K562 (cell line): Measurements from ENCODE around the gene MAML1. TPM values are rescaled to one million over a fixed set of nuclear protein-coding genes. Genes with fewer than 3 reads are reported as not detected.

Experiments used
- ATAC-seq: fragments of 200-7000 bp; cut with Tn5 transposase; 3 replicates; pipeline ENCODE4 v1.9.1; 2020; ENCODE audit warnings: moderate library complexity
- BruUV-seq: library from RNA; stranded (reverse); fragments of 400-500 nt; replicated peaks from 2 replicates; lab custom pipeline; 2021; lab: Mats Ljungman, UMichigan
- CTCF ChIA-PET: fragments of 300-600 bp; formaldehyde crosslinking; extraction: SDS; loops from one replicate; lab custom pipeline; 2021; ENCODE audit warnings: low intra/inter-chr PET ratio; lab: Yijun Ruan, JAX
- POLR2A ChIA-PET: fragments of 300-600, 350-650 bp; sonication (Branson Sonifier 250); formaldehyde crosslinking; extraction: SDS; loops from one replicate; lab custom pipeline; 2021; ENCODE audit warnings: antibody characterized with exemption, inconsistent platforms; lab: Yijun Ruan, JAX
- DNase-seq, 4 experiments: peaks; one replicate each; pipeline versions ENCODE4 v3.0.0 to v3.0.0-alpha.2; 2011 to 2018; ENCODE audit warnings: low spot score in 3 of 4, mixed read lengths in 3 of 4; ENCODE audit errors: extremely low read depth in 1 of 4
- FAIRE-seq: peaks from 2 replicates; lab custom pipeline; 2011; peaks lifted over from hg19 to GRCh38; lab: Jason Lieb, UNC
- H2AFZ ChIP-seq: 2 replicates; pipeline ENCODE4 v1.6.0; 2011; ENCODE audit warnings: low read depth, low read length, control low read depth, inconsistent platforms
- H3K27ac ChIP-seq: fragments of 200-600 bp; 3 replicates; pipeline ENCODE4 v1.8.0; 2011; ENCODE audit warnings: low read depth, mild to moderate bottlenecking, control low read depth, inconsistent platforms, low read length, moderate library complexity, mixed read lengths; ENCODE audit errors: extremely low read depth
- H3K27me3 ChIP-seq, 2 experiments: fragments of 300-600 bp in 1 of 2; 2 replicates in 1 of 2; 3 replicates in 1 of 2; pipeline versions ENCODE4 v1.6.0 to v1.8.0; 2011; ENCODE audit warnings: inconsistent platforms in 2 of 2, low read length in 2 of 2, mild to moderate bottlenecking in 1 of 2, mixed read lengths in 1 of 2, moderate library complexity in 1 of 2; ENCODE audit not compliant: control insufficient read depth in 2 of 2, insufficient read depth in 2 of 2
- H3K36me3 ChIP-seq: fragments of 300-600 bp; 3 replicates; pipeline ENCODE4 v1.8.0; 2011; ENCODE audit warnings: mild to moderate bottlenecking, low read length, inconsistent platforms; ENCODE audit not compliant: control insufficient read depth, insufficient read depth
- H3K4me1 ChIP-seq, 2 experiments: fragments of 200-600 bp in 1 of 2; replicated peaks in 1 of 2; 2 replicates in 1 of 2; 3 replicates in 1 of 2; pipeline versions ENCODE4 v1.5.1 to v1.8.0; 2011; ENCODE audit warnings: inconsistent platforms in 2 of 2, low read length in 2 of 2, mild to moderate bottlenecking in 1 of 2, mixed read lengths in 1 of 2, moderate library complexity in 1 of 2; ENCODE audit not compliant: control insufficient read depth in 2 of 2, insufficient read depth in 2 of 2
- H3K4me2 ChIP-seq: 2 replicates; pipeline ENCODE4 v1.6.1; 2011; ENCODE audit warnings: low read length, control low read depth, inconsistent platforms, mixed read lengths; ENCODE audit not compliant: insufficient read depth
- H3K4me3 ChIP-seq: fragments of 200-600 bp; sonication (generic), shearing (Covaris generic); 2 replicates; pipeline ENCODE4 v1.5.1; 2016; ENCODE audit warnings: control low read depth, inconsistent platforms
- H3K79me2 ChIP-seq: fragments of 200-600 bp; 3 replicates; pipeline ENCODE4 v1.8.0; 2011; ENCODE audit warnings: low read length, inconsistent platforms; ENCODE audit not compliant: control insufficient read depth, insufficient read depth
- H3K9ac ChIP-seq, 2 experiments: 2 replicates each; pipeline versions ENCODE4 v1.6.0 to v1.6.1; 2011; ENCODE audit warnings: low read depth in 2 of 2, low read length in 2 of 2, control low read depth in 1 of 2, inconsistent platforms in 1 of 2, mild to moderate bottlenecking in 1 of 2, mixed read lengths in 1 of 2; ENCODE audit not compliant: insufficient read depth in 1 of 2
- H3K9me1 ChIP-seq: one replicate; pipeline ENCODE4 v1.6.0; 2011; ENCODE audit warnings: inconsistent platforms, mild to moderate bottlenecking, low read length, moderate library complexity; ENCODE audit not compliant: control insufficient read depth, insufficient read depth
- H3K9me3 ChIP-seq: replicated peaks from 2 replicates; pipeline ENCODE4 v1.5.1; 2011; ENCODE audit warnings: low read depth, low read length, inconsistent platforms; ENCODE audit not compliant: control insufficient read depth, insufficient read depth
- H4K20me1 ChIP-seq: replicated peaks from 2 replicates; pipeline ENCODE4 v1.6.1; 2011; ENCODE audit warnings: low read length, inconsistent platforms, mixed read lengths; ENCODE audit not compliant: control insufficient read depth, insufficient read depth
- CBX3 ChIP-seq, 2 experiments: IDR thresholded peaks; 1 replicate in 1 of 2; 2 replicates in 1 of 2; pipeline ENCODE4 v1.6.1; 2012; ENCODE audit warnings: inconsistent platforms in 2 of 2, low read length in 2 of 2, borderline replicate concordance in 1 of 2, control low read depth in 1 of 2
- CBX5 ChIP-seq: IDR thresholded peaks from 2 replicates; pipeline ENCODE4 v1.6.1; 2014; ENCODE audit warnings: low read depth, borderline replicate concordance
- ELF1 ChIP-seq: fragments of 200-800 bp; sonication (Bioruptor generic); IDR thresholded peaks from 2 replicates; pipeline ENCODE4 v1.6.1; 2016; ENCODE audit warnings: missing genetic modification characterization, missing compliant biosample characterization
- HDAC3 ChIP-seq: fragments of 450-650 bp; IDR thresholded peaks from 2 replicates; pipeline ENCODE4 v1.6.1; 2018; ENCODE audit warnings: borderline replicate concordance, mild to moderate bottlenecking, moderate library complexity; ENCODE audit not compliant: partially characterized antibody
- HDAC8 ChIP-seq: fragments of 450-650 bp; IDR thresholded peaks from 2 replicates; pipeline ENCODE4 v1.6.1; 2016; ENCODE audit warnings: mild to moderate bottlenecking, missing genetic modification characterization, moderate library complexity, missing compliant biosample characterization
- ILK ChIP-seq: fragments of 450-650 bp; IDR thresholded peaks from 2 replicates; pipeline ENCODE4 v1.6.1; 2016; ENCODE audit warnings: missing genetic modification characterization, low read depth, mild to moderate bottlenecking, missing compliant biosample characterization, moderate library complexity, borderline replicate concordance
- MAFG ChIP-seq: fragments of 450-650 bp; conservative IDR thresholded peaks from 2 replicates; pipeline ENCODE4 v1.6.1; 2016; ENCODE audit warnings: missing genetic modification characterization, missing compliant biosample characterization
- MIER1 ChIP-seq: fragments of 450-650 bp; IDR thresholded peaks from 2 replicates; pipeline ENCODE4 v1.6.1; 2016; ENCODE audit warnings: antibody characterized with exemption, mild to moderate bottlenecking, low read depth
- MTA2 ChIP-seq: fragments of 450-650 bp; IDR thresholded peaks from 2 replicates; pipeline ENCODE4 v1.6.1; 2016; ENCODE audit warnings: low read depth
- MXI1 ChIP-seq: IDR thresholded peaks from 2 replicates; pipeline ENCODE4 v1.6.1; 2011; ENCODE audit warnings: low read depth, mild to moderate bottlenecking, improper control_type of control experiment, low read length
- NCOA1 ChIP-seq: fragments of 450-650 bp; IDR thresholded peaks from 2 replicates; pipeline ENCODE4 v1.6.1; 2016; ENCODE audit warnings: low read depth
- NFATC3 ChIP-seq: fragments of 450-650 bp; IDR thresholded peaks from 2 replicates; pipeline ENCODE4 v1.6.1; 2017; ENCODE audit warnings: mild to moderate bottlenecking
- NR2C2 ChIP-seq, 2 experiments: fragments of 200-800 bp in 1 of 2; sonication (Bioruptor generic) in 1 of 2; sonication (generic) in 1 of 2; formaldehyde crosslinking in 1 of 2; IDR thresholded peaks; 2 replicates each; pipeline versions ENCODE4 v1.6.1 to v1.8.0; 2016 to 2022; ENCODE audit warnings: mild to moderate bottlenecking in 1 of 2, missing compliant biosample characterization in 1 of 2, missing genetic modification characterization in 1 of 2, missing genetic modification reagents in 1 of 2
- NR3C1 ChIP-seq: sonication (generic); formaldehyde crosslinking; IDR thresholded peaks from 2 replicates; pipeline ENCODE4 v1.8.1; 2022; ENCODE audit warnings: missing genetic modification reagents
- STAT5A ChIP-seq: IDR thresholded peaks from 2 replicates; pipeline ENCODE4 v1.6.1; 2012; ENCODE audit warnings: low read length, inconsistent platforms, borderline replicate concordance
- TCF15 ChIP-seq: fragments of 250-450 bp; sonication (Bioruptor Pico); IDR thresholded peaks from 2 replicates; pipeline ENCODE4 v1.8.0; 2022; ENCODE audit warnings: moderate library complexity, mild to moderate bottlenecking, inconsistent platforms
- VEZF1 ChIP-seq: fragments of 200-800 bp; sonication (Bioruptor generic); IDR thresholded peaks from 2 replicates; pipeline ENCODE4 v1.6.1; 2017; ENCODE audit warnings: missing genetic modification characterization, missing compliant biosample characterization
- XRCC4 ChIP-seq: IDR thresholded peaks from one replicate; pipeline ENCODE4 v1.6.1; 2011; ENCODE audit not compliant: insufficient read depth, insufficient read length; ENCODE audit errors: extremely low read depth
- WGBS: fragments of 100-300 bp; shearing (Covaris generic); methylation state at CpG from one replicate; pipeline ENCODE4 v1.1.6; 2016; ENCODE audit warnings: low coverage, mixed read lengths; ENCODE audit not compliant: insufficient coverage; ENCODE audit errors: missing lambda C conversion rate; 5-methylcytosine and 5-hydroxymethylcytosine counted together
- in situ Hi-C: fragments of 300-500 bp; cut with MboI; formaldehyde crosslinking; loops from 4 replicates; pipeline ENCODE4 v1.15.0; 2018; ENCODE audit warnings: inconsistent platforms, mixed read lengths
- intact Hi-C: fragments of 100-400 bp; cut with micrococcal nuclease; formaldehyde crosslinking; loops from 2 replicates; pipeline ENCODE4 v1.14.2; 2022
- polyA plus RNA-seq, 8 experiments: library from polyadenylated mRNA; depleted of rRNA in 4 of 8; stranded (reverse) in 5 of 8; unstranded in 3 of 8; fragments of >200 nt; fragmentation: Nextera tagmentation in 2 of 8; fragmentation: Illumina TruSeq in 1 of 8; extraction: Ambion mirVana in 2 of 8; extraction: Trizol in 1 of 8; gene quantifications; 2 replicates each; pipeline versions ENCODE4 v1.2.1 to v1.2.3, GENCODE V29; 2011 to 2014; ENCODE audit warnings: inconsistent platforms in 1 of 8, missing spikeins in 1 of 8
- total RNA-seq, 7 experiments: library from RNA; depleted of rRNA in 6 of 7; stranded (reverse); fragments of >200 nt in 6 of 7; fragmentation: Illumina TruSeq in 2 of 7; extraction: Trizol in 2 of 7; gene quantifications; 2 replicates each; pipeline versions ENCODE4 v1.2.1 to v1.2.3, GENCODE V29; 2011 to 2021; ENCODE audit warnings: low replicate concordance in 1 of 7

Gene MAML1
- total and polyA plus RNA-seq, 9 of the 15 experiments (the other 6 are each of a cell fraction or from before 2014, with no cell fraction given): 0.32 to 18.4 (median 7.0) TPM

GRCh38 chr5:179772351-179772750 is 39.7 kb downstream of the MAML1 start (continued):
- TF ChIP-seq VEZF1 (CRISPR knock-in tag): no peak
- TF ChIP-seq MIER1: no peak
- no peak for TF ChIP-seq ELF1 (tag)
- no peak for TF ChIP-seq MXI1
- TF ChIP-seq CBX3 (IDR thresholded peaks at IDR 0.05; ENCODE audit: borderline replicate concordance in 1 of 2, low read length in 2 of 2): no peak
- no peak for TF ChIP-seq HDAC8 (tag)
- no peak for TF ChIP-seq HDAC3

- H3K9me1 ChIP-seq: peaks cover 3% of the 10 kb centered on the region
- ATAC-seq: no peak
- TF ChIP-seq NR3C1: no peak
- TF ChIP-seq TCF15 (CRISPR knock-in tag): no peak
- no peak for TF ChIP-seq NFATC3
- no peak for TF ChIP-seq MAFG
- no peak for TF ChIP-seq NR2C2 (CRISPR knock-in tag; IDR thresholded peaks at IDR 0.05)
- TF ChIP-seq NR2C2 (tag; IDR thresholded peaks at IDR 0.05): no peak
- no peak for TF ChIP-seq STAT5A
- no peak for TF ChIP-seq MTA2
- no peak for TF ChIP-seq ILK (tag)
- no peak for TF ChIP-seq CBX5
- no peak for TF ChIP-seq NCOA1
- no peak for TF ChIP-seq XRCC4
- TF ChIP-seq, all 486 proteins: peak for 0
- H3K36me3 ChIP-seq: peaks cover 89% of the 10 kb centered on the region
- no peak overlapping the region for H2AFZ ChIP-seq
- H3K27ac ChIP-seq: no peak overlapping the region
- 97% methylated on average over 6 of the region's 9 CpGs for WGBS
- CTCF ChIA-PET: no interaction called here
- intact Hi-C loops (no loop called here), in situ Hi-C loops (no loop called here)
- H4K20me1 ChIP-seq: peaks cover 5% of the 10 kb centered on the region; the same call in 1 of the 2 replicates
- no peaks in the 10 kb centered on the region for H3K27me3 ChIP-seq
- H3K4me2 ChIP-seq: no peak overlapping the region
- H3K4me1 ChIP-seq: peaks cover 0 to 13% of the 10 kb centered on the region in 2 experiments; a peak in 1 of 5 replicates
- no TSS peak for BruUV-seq
- FAIRE-seq (no peak), DNase-seq (no peak)
- no peaks in the 10 kb centered on the region for H3K9me3 ChIP-seq
- no peak overlapping the region for H3K4me3 ChIP-seq
- POLR2A ChIA-PET: no interaction called here
- 0 out of 3 replicates have a peak, but pooled peaks cover 4% of the 10 kb centered on the region for H3K79me2 ChIP-seq
- H3K9ac ChIP-seq: no peak overlapping the region; a peak in 1 of 4 replicates
These were observed 41.0 kb downstream of the MAML1 start for GRCh38 chr5:179773686-179774040.
